Fibroblast of the conjunctiva (primary cell): ENCODE measurements around the gene DHCR7.

Experiments used
- DNase-seq: peaks from one replicate; pipeline ENCODE4 v3.0.0-alpha.2; 2010; ENCODE audit warnings: low read depth

DHCR7 gene

GRCh38 chr11:71477641-71478527, 29.7 kb upstream of the DHCR7 start:
- DNase-seq, result no peak

GRCh38 chr11:71476926-71477640, 28.9 kb upstream of the DHCR7 start:
- no peak for DNase-seq

- DNase-seq, result no peak
These were observed 27.8 kb upstream of the DHCR7 start for GRCh38 chr11:71476031-71476430.

- DNase-seq, result no peak
These were observed 26.7 kb upstream of the DHCR7 start for GRCh38 chr11:71474771-71475483.

GRCh38 chr11:71474141-71474770, 26.1 kb upstream of the DHCR7 start:
- DNase-seq, result no peak

- no peak for DNase-seq
These were observed 25.5 kb upstream of the DHCR7 start for GRCh38 chr11:71473793-71474080.

GRCh38 chr11:71472941-71473792, 25.0 kb upstream of the DHCR7 start:
- DNase-seq, result no peak

GRCh38 chr11:71472357-71472885, 24.2 kb upstream of the DHCR7 start:
- DNase-seq, result no peak

- no peak for DNase-seq
These were observed 22.8 kb upstream of the DHCR7 start for GRCh38 chr11:71470946-71471345.

- DNase-seq, result no peak
These were observed 19.0 kb upstream of the DHCR7 start for GRCh38 chr11:71467164-71467563.

- no peak for DNase-seq
These were observed 18.2 kb upstream of the DHCR7 start for GRCh38 chr11:71466358-71466757.

GRCh38 chr11:71465054-71465453, 16.9 kb upstream of the DHCR7 start:
- no peak for DNase-seq

GRCh38 chr11:71463331-71464211, 15.4 kb upstream of the DHCR7 start:
- no peak for DNase-seq

- DNase-seq, result no peak
These were observed 14.5 kb upstream of the DHCR7 start for GRCh38 chr11:71462726-71463125.

GRCh38 chr11:71461696-71462095, 13.5 kb upstream of the DHCR7 start:
- DNase-seq, result no peak

- no peak for DNase-seq
These were observed 11.7 kb upstream of the DHCR7 start for GRCh38 chr11:71459767-71460320.

- no peak for DNase-seq
These were observed 11.0 kb upstream of the DHCR7 start for GRCh38 chr11:71459076-71459766.

- DNase-seq, result no peak
These were observed 10.2 kb upstream of the DHCR7 start for GRCh38 chr11:71458146-71459070.
